PC-3 (cell line): Measurements from ENCODE around the gene SPDEF. TPM values are rescaled to one million over a fixed set of nuclear protein-coding genes. Genes with fewer than 3 reads are reported as not detected.

Experiments used
- ATAC-seq: fragments of 200-7000 bp; cut with Tn5 transposase; 2 replicates; pipeline ENCODE4 v1.9.1; 2020; ENCODE audit warnings: mild to moderate bottlenecking, moderate library complexity
- BruUV-seq: library from RNA; stranded (reverse); fragments of 400-500 nt; replicated peaks from 2 replicates; lab custom pipeline; 2021; lab: Mats Ljungman, UMichigan
- CTCF ChIA-PET: fragments of 300-600 bp; sonication (Branson Sonifier 250); formaldehyde crosslinking; loops from one replicate; lab custom pipeline; 2022; ENCODE audit warnings: antibody characterized with exemption; lab: Charles Lee
- POLR2A ChIA-PET: fragments of 300-600 bp; sonication (Branson Sonifier 250); formaldehyde crosslinking; loops from one replicate; lab custom pipeline; 2022; ENCODE audit warnings: antibody characterized with exemption; ENCODE audit not compliant: unreplicated experiment; lab: Charles Lee
- DNase-seq: peaks from one replicate; pipeline ENCODE4 v3.0.0-alpha.2; 2015
- H2AFZ ChIP-seq: fragments of 300-600 bp; sonication (generic); 2 replicates; pipeline ENCODE4 v1.6.0; 2016; ENCODE audit warnings: antibody characterized with exemption, low read length
- H3F3A ChIP-seq: fragments of 300-600 bp; sonication (generic); one replicate; pipeline ENCODE4 v1.6.0; 2017; ENCODE audit warnings: antibody characterized with exemption, low read length, control low read depth, mild to moderate bottlenecking; ENCODE audit not compliant: unreplicated experiment
- H3K27ac ChIP-seq: fragments of 300-600 bp; sonication (generic); 2 replicates; pipeline ENCODE4 v1.5.1; 2016; ENCODE audit warnings: mild to moderate bottlenecking, low read length
- H3K27me3 ChIP-seq: fragments of 300-600 bp; sonication (generic); 2 replicates; pipeline ENCODE4 v1.6.1; 2016; ENCODE audit warnings: low read length, mixed read lengths
- H3K36me3 ChIP-seq: fragments of 300-600 bp; sonication (generic); 2 replicates; pipeline ENCODE4 v1.6.1; 2016; ENCODE audit warnings: low read depth, mixed run types, low read length, mixed read lengths
- H3K4me1 ChIP-seq: fragments of 300-600 bp; sonication (generic); 2 replicates; pipeline ENCODE4 v1.5.1; 2016; ENCODE audit warnings: low read length; ENCODE audit not compliant: insufficient read depth
- H3K4me2 ChIP-seq: fragments of 300-600 bp; sonication (generic); 2 replicates; pipeline ENCODE4 v1.6.0; 2016; ENCODE audit warnings: low read length
- H3K4me3 ChIP-seq: fragments of 300-600 bp; sonication (generic); 2 replicates; pipeline ENCODE4 v1.5.1; 2016; ENCODE audit warnings: mild to moderate bottlenecking, low read length, mixed read lengths
- H3K79me2 ChIP-seq: fragments of 300-600 bp; sonication (generic); 2 replicates; pipeline ENCODE4 v1.6.1; 2017; ENCODE audit warnings: low read length, mixed read lengths
- H3K9ac ChIP-seq: fragments of 300-600 bp; sonication (generic); 2 replicates; pipeline ENCODE4 v1.6.0; 2016; ENCODE audit warnings: mild to moderate bottlenecking, low read length
- H3K9me2 ChIP-seq: fragments of 300-600 bp; sonication (generic); replicated peaks from 2 replicates; pipeline ENCODE4 v1.6.1; 2016; ENCODE audit warnings: mixed run types, low read length, mixed read lengths
- H3K9me3 ChIP-seq: fragments of 300-600 bp; sonication (generic); 2 replicates; pipeline ENCODE4 v1.6.1; 2016; ENCODE audit warnings: low read length, mixed read lengths
- H4K20me1 ChIP-seq: fragments of 300-600 bp; sonication (generic); 2 replicates; pipeline ENCODE4 v1.6.1; 2016; ENCODE audit warnings: low read length, mixed read lengths
- CTCF ChIP-seq: fragments of 300-600 bp; sonication (generic); conservative IDR thresholded peaks from 2 replicates; pipeline ENCODE4 v1.5.1; 2017; ENCODE audit warnings: antibody characterized with exemption, low read depth, mild to moderate bottlenecking, low read length
- EZH2 ChIP-seq: fragments of 300-600 bp; sonication (generic); IDR thresholded peaks from one replicate; pipeline ENCODE4 v1.6.1; 2017; ENCODE audit warnings: antibody characterized with exemption, mild to moderate bottlenecking, low read length; ENCODE audit not compliant: unreplicated experiment
- EZH2phosphoT487 ChIP-seq: fragments of 300-600 bp; sonication (generic); IDR thresholded peaks from 2 replicates; pipeline ENCODE4 v1.6.1; 2018; ENCODE audit warnings: mild to moderate bottlenecking, antibody characterized with exemption, low read length, borderline replicate concordance
- intact Hi-C: fragments of 100-400 bp; cut with micrococcal nuclease; formaldehyde crosslinking; loops from 2 replicates; pipeline ENCODE4 v1.9.0; 2023
- total RNA-seq: library from RNA; depleted of rRNA; stranded (reverse); fragments of >200 nt; gene quantifications from 2 replicates; pipeline ENCODE4 v1.2.3, GENCODE V29; 2014; rRNA removed

The SPDEF gene
- total RNA-seq, 1 experiment from 2014 or later, result 190 TPM

- Histone ChIP-seq H3K4me1 (peaks cover 2% of the 10 kb centered on the region; the same call in 1 of the 2 replicates), H3K27ac (no peak overlapping the region), H3K4me2 (no peak overlapping the region), H3K27me3 (no peaks in the 10 kb centered on the region), H4K20me1 (no peaks in the 10 kb centered on the region), H2AFZ (no peak overlapping the region), H3K9me3 (no peaks in the 10 kb centered on the region), H3K36me3 (no peaks in the 10 kb centered on the region), H3K9me2 (no peaks in the 10 kb centered on the region), H3K9ac (no peak overlapping the region), H3K4me3 (no peak overlapping the region), H3F3A (no peaks in the 10 kb centered on the region), H3K79me2 (no peaks in the 10 kb centered on the region)
- no TSS peak for BruUV-seq
- CTCF ChIA-PET, result no interaction called here
- POLR2A ChIA-PET, result no interaction called here
- no peak for ATAC-seq
- intact Hi-C loops, result no loop called here
- no peak for DNase-seq
- TF ChIP-seq EZH2phosphoT487 (no peak), EZH2 (no peak), CTCF (no peak)
Observed at GRCh38 chr6:34490390-34491090, 65.6 kb downstream of the SPDEF start.

- no peaks in the 10 kb centered on the region for H4K20me1 ChIP-seq
- H2AFZ ChIP-seq, result no peak overlapping the region
- no TSS peak for BruUV-seq
- no peaks in the 10 kb centered on the region for H3K79me2 ChIP-seq
- no peaks in the 10 kb centered on the region for H3F3A ChIP-seq
- no peaks in the 10 kb centered on the region for H3K27me3 ChIP-seq
- no peak overlapping the region for H3K9ac ChIP-seq
- TF ChIP-seq CTCF, result no peak
- no peak overlapping the region for H3K27ac ChIP-seq
- no peak overlapping the region for H3K4me3 ChIP-seq
- ChIA-PET CTCF (no interaction called here), POLR2A (no interaction called here)
- no peak for ATAC-seq
- H3K36me3 ChIP-seq, result no peaks in the 10 kb centered on the region
- DNase-seq, result no peak
- no peak overlapping the region for H3K4me2 ChIP-seq
- intact Hi-C loops, result no loop called here
- no peaks in the 10 kb centered on the region for H3K9me3 ChIP-seq
- H3K9me2 ChIP-seq, result no peaks in the 10 kb centered on the region
- peaks cover 14% of the 10 kb centered on the region for H3K4me1 ChIP-seq
Observed at GRCh38 chr6:34489207-34489805, 66.8 kb downstream of the SPDEF start.

Other genes with a start within 250 kb of the SPDEF start
- 24.6 and 28.7 TPM in 2 replicates for gene NUDT3, start 163.7 kb downstream of the SPDEF start, total RNA-seq
- 2,227 and 3,060 TPM in 2 replicates for gene RPS10, start 130.3 kb downstream of the SPDEF start, total RNA-seq
- 2.3 and 3.5 TPM in 2 replicates for gene PACSIN1, start 90.3 kb downstream of the SPDEF start, total RNA-seq
- gene ILRUN, start 140.4 kb upstream of the SPDEF start, total RNA-seq, result 54.8 and 59.5 TPM in 2 replicates
- gene SNRPC, start 201.2 kb upstream of the SPDEF start, total RNA-seq, result 271 and 306 TPM in 2 replicates
- gene BLTP3A, start 235.8 kb upstream of the SPDEF start, total RNA-seq, result 10.6 and 11.1 TPM in 2 replicates